GM21786 (cell line): Measurements from ENCODE around the gene PDRG1.

Experiments used
- ATAC-seq: cut with Tn5 transposase; IDR thresholded peaks from one replicate; pipeline ENCODE4 v1.9.1; 2021; ENCODE audit not compliant: unreplicated experiment

Gene PDRG1

DNA sequence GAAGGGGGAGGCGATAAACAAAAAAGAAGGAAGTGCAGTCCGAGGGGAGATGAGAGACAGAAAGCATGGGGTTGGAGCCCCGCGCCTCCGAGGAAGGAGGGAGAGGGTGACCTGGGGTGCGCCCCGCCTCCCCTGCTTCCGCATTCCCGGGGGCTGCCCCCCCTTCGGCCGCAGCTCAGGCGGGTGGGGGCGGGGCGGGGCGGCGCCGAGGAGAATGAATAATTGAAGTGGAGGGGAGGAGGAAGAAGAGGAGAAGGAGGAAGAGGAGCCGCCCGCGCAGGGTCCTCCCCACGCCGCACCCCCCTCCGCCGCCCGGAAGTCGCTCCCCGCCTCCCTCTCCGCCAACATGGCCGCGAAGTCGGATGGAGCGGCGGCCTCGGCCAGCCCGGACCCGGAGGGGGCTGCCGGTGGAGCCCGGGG, 16.0 kb upstream of the PDRG1 start, which contains the start of gene XKR7:
Gene XKR7, plus strand, starts transcription at position 322 of the 420 bp plus-strand sequence. Its CDS starts 25 bp downstream, at position 347.
- ATAC-seq, result no peak

DNA sequence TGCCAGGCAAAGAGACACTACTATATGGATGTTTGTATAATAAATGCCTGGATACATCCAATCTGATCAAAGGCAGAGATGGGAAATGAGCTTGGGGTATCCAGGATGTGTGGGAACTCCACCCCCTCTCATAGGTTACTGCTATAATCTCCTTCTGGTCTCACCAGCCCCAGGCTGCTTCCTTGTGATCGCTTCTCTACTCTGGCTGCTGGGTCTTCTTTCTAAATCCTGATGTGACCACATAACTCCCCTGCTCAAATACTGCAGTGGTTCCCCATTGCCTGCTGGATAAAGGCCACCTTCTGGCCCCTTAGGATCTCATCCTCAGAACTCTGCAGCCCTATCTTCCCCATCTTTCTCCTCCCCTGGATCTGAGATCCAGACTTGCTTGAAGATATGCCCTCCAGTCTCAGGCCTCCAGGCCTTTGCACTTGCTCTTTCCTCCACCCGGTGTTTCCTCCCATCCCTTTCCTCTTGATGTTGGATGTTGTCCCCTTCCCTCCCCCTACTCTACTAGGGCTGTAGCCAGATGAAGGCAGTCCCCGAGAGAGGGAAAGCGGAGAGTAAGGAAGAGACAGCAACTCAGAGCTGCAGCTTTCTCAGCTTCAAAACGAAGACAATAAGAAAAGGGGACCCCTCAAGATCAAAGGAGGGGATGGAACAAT, 15.3 kb upstream of the PDRG1 start:
- no peak for ATAC-seq

DNA sequence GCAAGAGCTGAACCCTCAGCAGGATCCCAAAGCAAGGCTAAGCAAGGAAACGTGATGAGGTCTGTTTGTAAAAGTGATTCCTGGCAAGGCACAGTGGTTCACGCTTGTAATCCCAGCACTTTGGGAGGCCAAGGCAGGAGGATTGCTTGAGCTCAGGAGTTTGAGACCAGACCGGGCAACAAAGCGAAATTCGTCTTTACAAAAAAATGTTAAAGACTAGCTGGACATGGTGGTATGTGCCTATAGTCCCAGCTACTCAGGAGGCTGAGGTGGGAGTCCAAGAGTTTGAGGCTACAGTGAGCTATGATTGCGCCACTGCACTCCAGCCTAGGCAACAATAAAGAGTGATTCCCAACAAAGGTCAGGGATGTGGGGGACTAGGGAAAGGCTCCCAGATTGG, 12.0 kb upstream of the PDRG1 start:
- ATAC-seq, result no peak

DNA sequence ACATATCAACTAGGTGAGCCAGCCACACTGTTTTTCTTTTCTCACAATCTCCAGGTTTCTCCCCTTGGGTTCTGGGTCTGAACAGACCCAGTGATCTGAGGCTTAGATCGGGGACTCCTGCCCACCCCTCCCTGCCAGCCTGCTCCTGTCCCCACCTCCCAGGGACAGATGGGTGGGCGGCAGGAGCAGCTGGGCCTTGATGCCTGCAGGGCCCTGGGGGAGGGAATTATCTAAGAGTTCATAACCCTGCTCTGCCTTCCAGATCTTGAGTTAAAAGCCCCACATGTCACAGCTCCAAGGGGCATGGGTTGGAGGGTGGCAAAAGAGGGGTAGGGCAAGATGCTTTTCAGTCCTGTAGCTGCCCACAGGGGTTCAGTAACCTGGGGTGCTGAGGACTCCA, 10.9 kb upstream of the PDRG1 start:
- no peak for ATAC-seq

DNA sequence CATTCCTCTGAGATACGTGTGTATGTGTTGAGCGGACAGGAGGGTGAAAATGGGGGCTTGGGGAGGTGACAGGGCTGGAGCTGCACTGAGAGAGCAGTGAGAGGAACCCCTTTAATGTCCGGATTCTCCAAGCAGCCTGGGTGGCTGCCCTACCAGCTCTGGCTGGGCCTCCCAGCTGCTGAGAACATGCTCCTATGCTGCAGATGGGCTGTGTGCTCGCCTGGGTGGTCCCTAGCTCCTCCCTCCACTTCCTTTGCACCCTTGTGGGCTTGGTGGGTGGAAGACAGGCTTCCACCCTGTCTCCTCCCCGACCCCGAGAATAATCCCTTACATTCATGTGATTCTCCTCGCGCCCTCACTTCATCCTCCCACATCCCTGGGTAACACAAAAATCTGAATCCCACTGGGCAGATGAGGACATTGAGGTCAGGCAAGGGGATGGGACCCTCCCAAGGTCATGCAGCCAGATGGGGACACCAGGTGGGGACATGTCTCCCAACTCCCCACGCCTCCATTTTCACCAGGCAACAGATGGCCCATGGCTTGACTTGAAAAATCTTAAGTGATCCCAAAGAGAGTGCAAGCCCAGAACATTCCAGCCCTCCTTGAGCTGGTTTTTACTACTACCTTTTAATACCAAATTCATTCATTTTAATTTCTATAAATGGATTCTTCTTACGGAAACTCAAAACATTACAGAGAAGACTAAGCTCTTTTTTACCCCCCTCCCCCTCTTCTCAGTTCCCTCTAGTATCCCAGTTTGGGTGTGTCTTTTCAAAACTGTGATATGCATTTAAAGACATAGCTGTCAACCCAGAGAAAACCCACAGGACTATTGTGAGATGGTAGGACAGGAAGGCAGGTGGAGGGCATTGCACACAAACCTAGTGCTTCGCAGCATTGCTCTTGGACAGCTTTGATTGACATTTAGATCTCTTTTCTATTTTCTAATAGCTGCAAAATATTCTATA, 5.0 kb upstream of the PDRG1 start:
- no peak for ATAC-seq

DNA sequence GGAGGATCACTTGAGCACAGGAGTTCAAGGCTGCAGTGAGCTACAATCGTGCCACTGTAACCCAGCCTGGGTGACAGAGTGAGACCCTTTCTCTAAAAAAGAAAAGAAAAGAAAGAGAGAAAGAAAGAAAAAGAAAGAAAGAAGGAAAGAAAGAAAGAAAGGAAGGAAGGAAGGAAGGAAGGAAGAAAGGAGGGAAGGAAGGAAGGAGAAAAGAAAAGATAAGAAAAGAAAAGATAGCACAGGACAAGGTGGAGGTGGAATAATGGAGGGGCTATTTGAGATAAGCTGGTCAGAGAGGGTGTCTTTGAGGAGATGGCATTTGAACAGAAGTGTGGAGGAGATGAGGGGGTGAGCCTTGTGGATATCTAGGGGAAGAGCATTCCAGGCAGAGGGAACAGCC, 2.7 kb upstream of the PDRG1 start:
- ATAC-seq, result no peak

DNA sequence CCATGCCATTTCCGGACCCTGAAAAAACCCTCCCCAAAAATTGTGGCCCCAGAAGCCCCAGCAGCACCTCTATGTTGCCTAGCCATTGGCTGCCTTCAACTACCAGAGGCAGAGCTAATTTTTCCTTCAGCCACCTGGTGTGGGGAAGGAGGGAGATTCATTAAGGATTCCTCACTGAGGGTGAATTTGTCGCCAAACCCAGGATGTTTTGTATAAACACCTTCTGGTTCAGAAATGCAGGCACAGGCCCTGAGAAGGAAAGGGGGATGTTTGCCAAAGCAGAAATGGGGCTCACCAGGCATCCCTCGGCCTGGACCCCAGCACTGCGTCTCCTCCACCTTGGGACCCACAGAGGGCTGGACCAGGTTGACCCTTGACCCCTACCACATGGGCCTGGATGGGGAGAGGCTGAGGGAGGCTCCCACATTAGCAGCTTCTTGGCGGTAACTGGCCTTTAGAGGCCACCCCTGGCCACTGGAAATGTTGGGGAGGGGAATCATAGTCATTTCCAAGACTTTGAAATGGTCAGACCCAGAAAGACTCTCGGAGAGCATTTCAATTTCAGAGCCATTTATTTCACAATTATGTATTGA, 1.8 kb upstream of the PDRG1 start:
- no peak for ATAC-seq

DNA sequence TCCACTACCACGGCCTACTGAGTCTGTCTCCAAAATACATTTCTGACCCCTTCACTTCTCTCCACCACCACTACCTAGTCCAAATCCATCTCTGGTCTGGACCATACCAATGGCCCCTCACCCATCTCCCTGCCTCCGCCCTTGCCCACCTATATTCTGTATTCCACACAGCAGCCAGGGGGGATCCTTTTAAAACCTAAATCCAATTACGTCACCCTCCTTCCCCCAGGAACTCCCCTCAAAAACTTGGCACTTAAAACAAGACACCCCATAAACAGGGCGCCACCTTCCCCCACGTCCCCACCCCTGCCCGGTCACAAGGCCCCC, 680 bp downstream of the PDRG1 start:
- ATAC-seq, result no peak

DNA sequence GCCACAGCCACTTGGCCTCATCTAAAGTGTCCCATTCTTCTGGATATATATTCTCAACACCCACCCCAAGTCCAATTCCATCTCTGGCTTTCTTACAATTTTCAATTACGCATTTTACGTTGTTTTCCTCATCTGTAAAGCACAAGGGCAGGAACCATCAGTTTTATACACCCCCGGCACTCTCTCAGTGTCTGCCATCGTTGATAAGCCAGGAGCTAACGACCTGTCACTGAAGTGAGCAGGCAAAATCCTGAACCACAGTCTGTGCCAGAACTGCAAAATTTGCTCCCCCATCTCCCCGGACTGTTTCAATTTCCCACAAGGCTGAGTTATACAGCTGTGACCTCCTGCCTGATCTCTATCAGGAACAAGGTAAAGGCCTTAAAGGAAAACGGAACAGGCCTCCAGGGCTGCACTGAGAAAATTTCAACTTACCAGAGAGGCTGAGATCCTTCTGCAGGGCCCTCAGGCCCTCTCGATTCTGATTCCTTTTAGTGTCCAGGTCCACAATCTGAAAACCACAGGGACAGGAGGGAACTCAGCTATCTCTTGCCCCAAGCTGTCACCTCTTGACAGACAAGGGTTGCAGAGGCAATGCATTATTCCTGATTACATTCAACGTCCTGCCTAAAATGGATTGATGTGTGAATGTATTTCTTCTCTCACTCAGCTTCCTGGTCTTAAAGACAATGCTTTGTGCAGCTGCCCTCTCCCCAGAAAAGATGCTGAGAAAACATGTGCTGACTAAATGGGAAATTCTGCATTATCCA, 1.8 kb downstream of the PDRG1 start:
- no peak for ATAC-seq

DNA sequence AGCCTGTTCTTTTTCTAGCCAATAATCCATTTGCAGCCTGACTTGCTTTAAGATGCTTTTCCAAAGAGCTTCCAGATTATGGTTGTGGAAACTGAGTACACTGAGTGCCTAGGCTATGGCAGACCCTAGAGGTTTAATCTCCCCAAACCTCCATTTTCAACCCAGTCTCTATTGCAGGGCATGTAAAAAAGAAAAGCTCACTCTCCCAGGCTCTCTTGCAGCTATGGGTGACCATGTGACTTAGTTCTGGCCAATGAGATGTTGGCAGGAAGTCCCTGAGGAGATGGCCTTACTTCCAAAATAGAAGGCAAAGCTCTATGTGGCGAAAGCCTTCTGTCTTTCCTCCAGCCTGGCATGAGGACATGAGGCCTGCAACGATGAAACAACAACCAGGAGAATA, 3.8 kb downstream of the PDRG1 start:
- no peak for ATAC-seq

DNA sequence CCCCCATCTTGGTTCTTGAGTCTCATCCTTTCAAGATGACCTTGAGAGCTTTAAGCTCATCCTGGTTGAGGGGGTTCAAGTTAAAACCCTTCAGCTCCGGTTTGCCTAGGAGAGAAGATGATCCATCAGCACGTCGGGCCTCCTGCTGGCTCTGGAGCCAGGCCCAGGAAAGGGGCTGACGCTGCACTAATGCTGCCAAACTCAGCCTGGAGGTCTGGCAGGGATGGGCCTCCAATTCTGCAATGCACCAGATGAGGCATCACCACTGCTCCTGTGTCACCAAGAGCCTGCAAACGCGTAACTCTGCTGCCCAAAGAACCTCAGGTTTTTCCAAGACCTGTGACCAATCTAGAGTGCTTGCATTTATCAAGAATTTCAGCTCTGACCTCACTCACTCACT, 6.1 kb downstream of the PDRG1 start:
- no peak for ATAC-seq

DNA sequence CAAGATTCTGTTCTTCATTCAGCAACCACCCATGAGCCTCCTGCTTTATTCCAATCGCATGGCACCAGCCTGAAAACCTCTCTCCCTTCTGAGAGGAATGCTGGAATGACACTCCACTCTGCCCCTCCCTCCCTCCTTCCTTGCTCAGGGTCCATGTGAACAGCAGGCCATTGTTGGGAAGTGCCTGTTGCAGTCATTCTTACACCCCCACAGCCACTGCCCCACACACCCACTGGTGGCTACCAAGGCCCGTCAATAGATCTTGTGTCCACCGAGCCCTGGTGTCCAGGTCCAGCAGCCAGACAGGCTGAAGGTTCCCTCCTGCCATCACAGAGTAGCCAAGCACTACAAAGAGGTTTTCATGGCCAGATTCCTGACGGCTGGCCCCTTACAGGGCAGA, 6.5 kb downstream of the PDRG1 start:
- ATAC-seq, result no peak

DNA sequence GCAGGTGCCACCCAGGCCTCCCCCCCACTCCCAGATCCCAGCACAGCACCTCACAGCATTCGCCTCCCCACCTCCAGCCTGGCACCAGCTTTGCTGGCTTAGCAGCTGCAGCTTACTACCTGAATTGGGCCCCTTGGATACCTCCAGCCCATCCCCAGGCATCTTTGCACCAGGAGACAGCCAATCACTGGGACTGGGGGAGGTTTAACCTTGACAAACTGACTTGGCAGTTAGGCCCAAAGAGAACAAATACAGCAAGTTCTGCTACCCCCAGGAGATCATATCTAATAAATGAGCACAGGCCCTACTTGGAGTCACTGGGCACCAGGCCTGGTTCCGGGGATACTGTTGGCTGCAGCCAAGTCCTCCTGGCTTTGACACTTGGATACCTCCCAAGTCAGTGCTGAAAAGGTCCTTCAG, 8.8 kb downstream of the PDRG1 start:
- no peak for ATAC-seq

DNA sequence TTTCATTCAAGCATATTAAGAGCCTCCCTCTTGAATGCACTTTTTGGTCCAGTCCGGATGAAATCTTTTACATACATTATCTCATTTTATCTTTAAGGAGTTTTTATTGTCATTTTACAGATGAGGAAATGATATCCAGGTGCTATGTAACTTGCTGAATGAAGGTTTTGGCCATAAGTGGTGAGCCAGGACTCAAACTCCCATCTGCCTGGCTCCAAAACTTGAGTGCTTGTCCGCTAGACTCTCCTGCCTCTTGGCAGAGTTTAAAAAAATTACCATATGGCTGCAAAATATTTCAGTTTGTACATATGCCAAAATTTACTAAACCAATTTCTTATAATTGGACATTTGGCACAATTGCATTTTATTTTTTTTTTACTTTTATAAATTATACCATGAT, 12.2 kb downstream of the PDRG1 start:
- no peak for ATAC-seq

DNA sequence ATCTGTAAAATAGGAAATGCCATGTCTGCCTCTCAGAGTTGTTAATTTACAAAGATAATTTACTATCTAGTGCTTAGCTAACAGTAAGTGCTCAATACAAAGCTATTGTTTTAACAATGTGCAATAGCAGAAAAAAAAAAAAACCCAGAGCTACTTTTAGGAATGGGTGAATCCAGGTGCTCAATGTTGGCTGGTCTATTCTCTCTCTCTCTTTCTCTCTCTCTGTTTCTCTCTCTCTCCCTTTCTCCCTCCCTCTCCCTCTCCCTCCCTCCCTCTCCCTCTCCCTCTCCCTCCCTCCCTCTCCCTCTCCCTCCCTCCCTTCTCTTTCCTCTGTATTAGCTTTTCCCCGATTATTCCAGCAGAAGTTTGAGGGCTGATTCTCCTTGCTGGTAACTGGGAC, 14.0 kb downstream of the PDRG1 start:
- ATAC-seq, result no peak

DNA sequence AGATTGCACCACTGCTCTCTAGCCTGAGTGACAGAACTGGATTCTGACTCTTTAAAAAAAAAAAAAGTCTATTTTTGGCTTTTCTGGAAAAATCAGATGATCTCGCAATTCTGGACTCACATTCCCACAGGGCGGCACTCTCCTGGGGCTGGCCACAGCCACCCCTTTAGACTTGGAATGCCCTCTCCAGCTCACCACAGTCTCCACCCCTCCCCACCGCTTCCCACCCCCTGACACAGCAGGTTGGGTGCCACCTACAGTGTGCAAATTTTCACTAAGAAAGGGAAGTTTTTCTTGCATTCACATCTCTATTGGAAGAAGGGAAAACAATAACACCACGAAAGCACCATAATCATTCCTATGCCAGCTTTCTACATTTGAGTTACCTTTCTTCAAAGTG, 15.4 kb downstream of the PDRG1 start:
- ATAC-seq, result no peak

DNA sequence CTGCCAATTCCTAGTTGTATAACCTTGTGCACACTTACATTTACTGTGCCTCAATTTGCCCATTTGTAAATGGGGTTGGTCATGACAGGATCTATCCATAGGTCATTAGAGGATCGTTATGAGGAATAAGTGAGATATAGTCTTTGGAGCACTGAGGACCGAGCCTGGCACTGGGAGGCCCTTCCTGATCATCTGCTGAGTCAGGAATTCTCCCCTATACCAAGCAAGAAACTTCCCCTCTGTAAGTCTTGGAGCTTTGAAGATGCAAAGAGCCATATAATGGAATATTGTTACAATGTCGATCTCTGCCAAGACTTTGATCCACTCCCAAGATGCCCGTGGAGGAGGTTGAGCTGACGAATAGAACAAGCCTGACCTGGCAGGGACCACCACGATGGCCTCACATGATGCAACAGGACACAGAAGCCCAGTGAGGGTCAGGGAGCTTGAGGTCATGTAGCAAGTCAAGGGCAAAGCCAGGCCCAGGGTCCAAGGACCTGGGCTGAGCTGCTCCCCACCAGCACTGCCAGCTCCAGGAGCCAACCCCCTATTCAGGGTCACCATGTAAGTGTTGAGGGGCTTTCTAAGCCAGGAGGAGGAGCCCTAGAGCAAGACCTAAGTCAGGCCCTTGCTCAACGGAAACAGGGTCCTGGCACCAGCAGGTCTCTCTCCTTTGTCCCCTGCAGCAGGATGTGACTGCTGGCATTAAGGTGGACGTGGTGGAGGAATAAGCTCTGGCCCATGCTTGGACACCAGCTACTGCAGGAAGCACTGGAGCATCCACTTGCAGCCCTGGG, 16.7 kb downstream of the PDRG1 start:
- no peak for ATAC-seq

DNA sequence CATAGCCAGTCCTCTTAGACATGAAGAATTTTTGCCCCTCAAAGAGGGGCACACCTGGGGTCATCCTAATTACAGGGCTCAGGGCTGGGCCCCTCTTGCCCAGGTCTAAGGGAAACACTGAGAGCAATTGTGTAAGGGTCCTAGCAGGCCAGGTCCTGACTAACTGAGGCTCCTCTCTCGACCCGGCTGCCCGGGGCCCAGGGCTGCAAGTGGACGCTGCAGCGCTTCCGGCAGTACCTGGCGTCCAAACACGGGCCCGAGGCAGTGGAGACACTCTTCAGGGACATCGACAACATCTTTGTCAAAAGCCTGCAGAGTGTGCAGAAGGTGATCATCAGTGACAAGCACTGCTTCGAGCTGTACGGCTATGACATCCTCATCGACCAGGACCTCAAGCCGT, 17.4 kb downstream of the PDRG1 start:
- no peak for ATAC-seq

DNA sequence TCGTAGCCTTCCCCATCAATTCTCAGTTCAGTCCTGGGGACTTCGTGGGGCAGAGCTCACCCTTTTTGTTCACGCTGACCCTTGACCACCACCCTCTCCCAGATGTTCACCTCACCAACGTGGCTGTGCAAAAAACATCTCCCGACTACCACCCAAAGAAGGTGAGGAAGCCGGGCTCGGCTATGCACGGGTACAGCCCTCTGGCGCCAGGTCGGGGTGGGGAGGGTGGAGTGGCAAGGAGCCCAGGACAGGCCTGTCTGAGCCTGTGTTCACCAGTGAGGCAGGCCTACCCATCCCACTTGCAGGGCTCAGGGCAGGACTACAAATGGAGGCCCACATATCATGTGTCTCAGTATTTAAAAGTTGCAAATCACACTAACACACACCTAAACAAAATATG, 18.1 kb downstream of the PDRG1 start:
- ATAC-seq, result no peak

DNA sequence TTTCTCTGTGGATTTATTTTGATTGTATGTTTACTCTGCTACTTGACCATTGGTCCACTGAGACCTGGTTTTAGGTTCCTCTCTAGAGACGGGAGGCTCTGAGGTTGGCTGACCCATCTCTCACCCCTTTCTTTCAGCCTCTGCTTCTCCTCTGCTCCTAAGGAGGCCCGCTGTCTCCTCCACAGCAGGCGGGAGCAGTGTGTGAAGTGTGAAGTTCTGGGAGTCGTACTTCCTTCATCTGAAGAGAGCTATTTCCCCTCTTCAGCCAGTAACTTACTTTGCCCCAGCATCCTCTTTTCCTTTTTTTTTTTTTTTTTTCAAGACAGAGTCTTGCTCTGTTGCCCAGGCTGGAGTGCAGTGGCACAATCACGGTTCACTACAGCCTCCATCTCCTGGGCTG, 21.1 kb downstream of the PDRG1 start:
- no peak for ATAC-seq
